Measurements from ENCODE around the gene UPK1B. TPM values are rescaled to one million over a fixed set of nuclear protein-coding genes. Genes with fewer than 3 reads are reported as not detected.

UPK1B gene
- total and polyA plus RNA-seq, 4 donors = 0.21 to 2.1 (median 0.56) TPM

DNA sequence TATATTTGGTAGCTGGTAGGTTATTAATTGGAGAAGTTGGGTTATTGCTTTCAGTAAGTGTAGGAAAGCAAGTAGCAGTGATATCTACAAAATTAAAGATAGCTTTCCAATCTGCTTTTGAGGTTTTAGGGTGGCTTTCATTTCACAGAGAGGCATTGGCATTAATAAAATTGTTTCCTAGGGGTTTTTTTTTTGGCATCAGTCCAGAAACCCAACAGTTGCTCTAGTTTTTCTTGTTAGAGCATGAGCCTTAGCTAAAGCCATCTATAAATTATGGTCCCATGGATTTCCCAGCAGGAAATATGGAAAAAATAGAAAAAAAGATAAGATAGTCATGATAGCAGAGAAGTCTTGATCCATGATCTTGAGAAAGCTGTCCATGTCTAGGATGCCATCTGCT, 70.3 kb downstream of the UPK1B start:
- no peak overlapping the region for H3K9ac ChIP-seq (ENCODE audit: insufficient read depth in 1 of 2, low read length in 2 of 2)
- no peak overlapping the region for H3K27ac ChIP-seq (ENCODE audit: low read depth in 1 of 2, low read length in 1 of 2)
- no peaks in the 10 kb centered on the region for H3K36me3 ChIP-seq (ENCODE audit: control insufficient read depth in 4 of 4, insufficient read depth in 4 of 4, low read length in 4 of 4)
- no peak for ATAC-seq (ENCODE audit: insufficient read depth, low FRiP score)
- peaks cover 5 to 12% (median 7%) of the 10 kb centered on the region in 5 donors for H3K4me1 ChIP-seq (ENCODE audit: control insufficient read depth in 5 of 5, insufficient read depth in 5 of 5, low read length in 5 of 5)
- H3K4me3 ChIP-seq = no peak overlapping the region
- TF ChIP-seq, protein P1, sequence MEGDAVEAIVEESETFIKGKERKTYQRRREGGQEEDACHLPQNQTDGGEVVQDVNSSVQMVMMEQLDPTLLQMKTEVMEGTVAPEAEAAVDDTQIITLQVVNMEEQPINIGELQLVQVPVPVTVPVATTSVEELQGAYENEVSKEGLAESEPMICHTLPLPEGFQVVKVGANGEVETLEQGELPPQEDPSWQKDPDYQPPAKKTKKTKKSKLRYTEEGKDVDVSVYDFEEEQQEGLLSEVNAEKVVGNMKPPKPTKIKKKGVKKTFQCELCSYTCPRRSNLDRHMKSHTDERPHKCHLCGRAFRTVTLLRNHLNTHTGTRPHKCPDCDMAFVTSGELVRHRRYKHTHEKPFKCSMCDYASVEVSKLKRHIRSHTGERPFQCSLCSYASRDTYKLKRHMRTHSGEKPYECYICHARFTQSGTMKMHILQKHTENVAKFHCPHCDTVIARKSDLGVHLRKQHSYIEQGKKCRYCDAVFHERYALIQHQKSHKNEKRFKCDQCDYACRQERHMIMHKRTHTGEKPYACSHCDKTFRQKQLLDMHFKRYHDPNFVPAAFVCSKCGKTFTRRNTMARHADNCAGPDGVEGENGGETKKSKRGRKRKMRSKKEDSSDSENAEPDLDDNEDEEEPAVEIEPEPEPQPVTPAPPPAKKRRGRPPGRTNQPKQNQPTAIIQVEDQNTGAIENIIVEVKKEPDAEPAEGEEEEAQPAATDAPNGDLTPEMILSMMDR (IDR thresholded peaks at IDR 0.05; ENCODE audit: control extremely low read depth, extremely low read depth) = no peak
- no peaks in the 10 kb centered on the region for H3K27me3 ChIP-seq (ENCODE audit: control insufficient read depth in 3 of 3, insufficient read depth in 3 of 3, low read length in 2 of 3)
- DNase-seq = peak in 1 of 3 donors; percentile 22
- H3K9me3 ChIP-seq (ENCODE audit: control insufficient read depth in 4 of 4, insufficient read depth in 3 of 4, low read length in 3 of 4) = no peaks in the 10 kb centered on the region

GRCh38 chr3:119245778-119246177, 72.4 kb downstream of the UPK1B start:
- ATAC-seq (ENCODE audit: insufficient read depth, low FRiP score) (peak; percentile 3), DNase-seq (peak; percentile 81 to 88 (median 84))
- Histone ChIP-seq H3K36me3 (ENCODE audit: control insufficient read depth in 4 of 4, insufficient read depth in 4 of 4, low read length in 4 of 4) (no peaks in the 10 kb centered on the region), H3K4me3 (no peak overlapping the region), H3K9me3 (ENCODE audit: control insufficient read depth in 4 of 4, insufficient read depth in 3 of 4, low read length in 3 of 4) (no peaks in the 10 kb centered on the region), H3K27ac (ENCODE audit: low read depth in 1 of 2, low read length in 1 of 2) (no peak overlapping the region), H3K27me3 (ENCODE audit: control insufficient read depth in 3 of 3, insufficient read depth in 3 of 3, low read length in 2 of 3) (no peaks in the 10 kb centered on the region), H3K4me1 (ENCODE audit: control insufficient read depth in 5 of 5, insufficient read depth in 5 of 5, low read length in 5 of 5) (peaks cover 0 to 8% (median 5%) of the 10 kb centered on the region in 5 donors), H3K9ac (ENCODE audit: insufficient read depth in 1 of 2, low read length in 2 of 2) (no peak overlapping the region)
- TF ChIP-seq, protein P1 (IDR thresholded peaks at IDR 0.05; ENCODE audit: control extremely low read depth, extremely low read depth) = no peak
- WGBS, 2 donors = 34 to 65% methylated on average over 2 of the region's 2 CpGs

Other genes with a start within 250 kb of the UPK1B start
- under 1 TPM; 0.77 to 0.94 TPM for gene IGSF11, start 138.8 kb upstream of the UPK1B start, total RNA-seq
- under 1 TPM; 0.07 to 0.14 TPM for gene IGSF11, start 138.8 kb upstream of the UPK1B start, polyA plus RNA-seq
- not detected for gene TEX55, start 27.4 kb upstream of the UPK1B start, total RNA-seq
- gene TEX55, start 27.4 kb upstream of the UPK1B start, polyA plus RNA-seq = under 1 TPM in 1 of 2 donors, not detected in 1; 0.06 TPM
- 10 to 100 TPM; 13.5 to 23.2 TPM for gene B4GALT4, start 67.3 kb downstream of the UPK1B start, total RNA-seq
- gene B4GALT4, start 67.3 kb downstream of the UPK1B start, polyA plus RNA-seq = 10 to 100 TPM in 1 of 2 donors, 1 to 10 TPM in 1; 7.5 to 18.1 TPM
- 10 to 100 TPM; 45.8 to 58.5 TPM for gene ARHGAP31, start 120.8 kb downstream of the UPK1B start, total RNA-seq
- 10 to 100 TPM; 11.6 to 17.5 TPM for gene ARHGAP31, start 120.8 kb downstream of the UPK1B start, polyA plus RNA-seq

All from lung (tissue), 12 donors.